Upper lobe of right lung (tissue), 1 donor: Measurements from ENCODE around the gene DGKE. TPM values are rescaled to one million over a fixed set of nuclear protein-coding genes. Genes with fewer than 3 reads are reported as not detected.
A peak's percentile ranks its signal among the peaks of the same experiment; 100 is the strongest.

ENCODE experiments used
- ATAC-seq: fragments of 200-7000 bp; cut with Tn5 transposase; one replicate; pipeline ENCODE4 v1.9.1; 2020; ENCODE audit warnings: mild to moderate bottlenecking, moderate library complexity
- DNase-seq: peaks from one replicate; pipeline ENCODE4 v3.0.0-alpha.2; 2020
- H3K27ac ChIP-seq: fragments of 200-600 bp; one replicate; pipeline ENCODE4 v1.8.0; 2022
- H3K27me3 ChIP-seq: fragments of 200-600 bp; one replicate; pipeline ENCODE4 v1.8.0; 2022; ENCODE audit warnings: mild to moderate bottlenecking
- H3K36me3 ChIP-seq: fragments of 200-600 bp; one replicate; pipeline ENCODE4 v1.8.0; 2022
- H3K4me1 ChIP-seq: fragments of 200-600 bp; one replicate; pipeline ENCODE4 v1.8.0; 2022
- H3K4me3 ChIP-seq: fragments of 200-600 bp; one replicate; pipeline ENCODE4 v1.8.0; 2022; ENCODE audit warnings: mild to moderate bottlenecking
- H3K9me3 ChIP-seq: fragments of 200-600 bp; one replicate; pipeline ENCODE4 v1.8.0; 2022
- intact Hi-C: fragments of 100-400 bp; cut with DNase I; formaldehyde crosslinking; loops from one replicate; pipeline ENCODE4 v1.11.0; 2022
- total RNA-seq: library from RNA; stranded (reverse); fragmentation: NEBNext Ultra II Directional; extraction: Animal tissue kit (Norgen Biotek cat#: 25700); gene quantifications from one replicate; pipeline ENCODE4 v1.2.1, GENCODE V29; 2021
- TF ChIP-seq, protein P1 (sequence below): fragments of 200-600 bp; IDR thresholded peaks from one replicate; pipeline ENCODE4 v1.8.0; 2022; ENCODE audit warnings: antibody characterized with exemption
- donor health status: DM: no; HTN: yes; CAD: no; lungs with severe emphysema.

DGKE gene
- total RNA-seq, 1 donor from 2014 or later, result 10.4 TPM

DNA sequence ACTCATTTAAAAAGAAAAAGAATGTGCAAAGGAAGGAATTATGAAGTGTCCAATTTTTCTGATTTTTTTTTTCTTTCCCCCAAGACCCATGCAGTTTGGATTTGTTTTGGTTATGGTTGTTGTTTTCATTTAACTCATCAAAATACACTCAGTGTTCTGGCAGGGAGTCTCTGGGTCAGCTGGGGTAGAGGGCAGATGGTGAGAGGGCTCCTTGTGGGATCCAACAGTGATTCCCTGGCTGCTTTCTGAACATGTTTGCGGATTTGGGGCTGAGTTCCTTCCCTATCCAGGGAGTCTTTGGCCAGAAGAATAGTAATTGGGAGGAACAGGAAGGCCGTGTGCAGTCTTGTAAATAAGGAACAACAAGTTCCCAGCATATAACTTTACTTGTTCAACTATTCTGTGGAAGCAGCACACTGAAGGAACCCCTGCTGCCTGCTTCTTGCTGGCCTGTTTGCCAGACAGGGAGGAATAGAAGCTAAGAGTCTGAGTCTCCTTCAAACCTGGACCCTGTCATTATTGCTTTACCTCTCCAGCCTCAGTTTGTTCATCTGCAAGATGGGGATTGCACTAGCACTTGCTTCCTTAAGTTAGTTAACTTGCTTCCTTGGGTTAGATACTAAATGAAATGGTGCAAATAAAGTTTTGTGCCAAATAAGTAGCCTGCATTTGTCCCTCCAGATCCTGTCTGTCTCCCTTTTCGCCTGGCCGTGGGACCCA lies 32.3 kb upstream of the DGKE start:
- Histone ChIP-seq H3K36me3 (no peaks in the 10 kb centered on the region), H3K27me3 (no peaks in the 10 kb centered on the region), H3K4me3 (no peak overlapping the region), H3K27ac (no peak overlapping the region), H3K9me3 (no peaks in the 10 kb centered on the region), H3K4me1 (peaks cover 7% of the 10 kb centered on the region)
- TF ChIP-seq, protein P1, sequence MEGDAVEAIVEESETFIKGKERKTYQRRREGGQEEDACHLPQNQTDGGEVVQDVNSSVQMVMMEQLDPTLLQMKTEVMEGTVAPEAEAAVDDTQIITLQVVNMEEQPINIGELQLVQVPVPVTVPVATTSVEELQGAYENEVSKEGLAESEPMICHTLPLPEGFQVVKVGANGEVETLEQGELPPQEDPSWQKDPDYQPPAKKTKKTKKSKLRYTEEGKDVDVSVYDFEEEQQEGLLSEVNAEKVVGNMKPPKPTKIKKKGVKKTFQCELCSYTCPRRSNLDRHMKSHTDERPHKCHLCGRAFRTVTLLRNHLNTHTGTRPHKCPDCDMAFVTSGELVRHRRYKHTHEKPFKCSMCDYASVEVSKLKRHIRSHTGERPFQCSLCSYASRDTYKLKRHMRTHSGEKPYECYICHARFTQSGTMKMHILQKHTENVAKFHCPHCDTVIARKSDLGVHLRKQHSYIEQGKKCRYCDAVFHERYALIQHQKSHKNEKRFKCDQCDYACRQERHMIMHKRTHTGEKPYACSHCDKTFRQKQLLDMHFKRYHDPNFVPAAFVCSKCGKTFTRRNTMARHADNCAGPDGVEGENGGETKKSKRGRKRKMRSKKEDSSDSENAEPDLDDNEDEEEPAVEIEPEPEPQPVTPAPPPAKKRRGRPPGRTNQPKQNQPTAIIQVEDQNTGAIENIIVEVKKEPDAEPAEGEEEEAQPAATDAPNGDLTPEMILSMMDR, result no peak
- peak; percentile 52 for ATAC-seq
- DNase-seq, result no peak
- intact Hi-C loops, result no loop called here

DNA sequence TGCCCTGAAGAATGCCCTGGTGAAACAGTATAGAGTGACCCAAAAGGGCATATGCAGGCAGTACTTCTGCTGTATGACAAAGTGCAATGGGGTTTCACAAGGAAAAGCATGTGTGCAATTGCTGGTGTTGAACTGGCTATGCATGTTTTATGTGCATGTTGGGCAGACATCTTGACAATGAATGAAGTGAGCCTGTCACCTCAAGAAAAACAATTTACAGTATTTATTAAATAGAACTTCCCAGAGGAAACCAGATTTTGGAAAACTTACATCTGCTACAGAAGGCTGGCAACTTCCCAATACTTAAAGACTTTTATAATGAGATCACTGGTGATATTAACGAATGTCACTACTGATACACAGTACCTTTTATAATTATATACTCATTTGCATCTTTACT lies 30.9 kb upstream of the DGKE start:
- H3K36me3 ChIP-seq, result no peaks in the 10 kb centered on the region
- no peak overlapping the region for H3K27ac ChIP-seq
- intact Hi-C loops, result no loop called here
- peaks cover 7% of the 10 kb centered on the region for H3K4me1 ChIP-seq
- TF ChIP-seq, protein P1, result no peak
- no peak for DNase-seq
- no peak overlapping the region for H3K4me3 ChIP-seq
- no peaks in the 10 kb centered on the region for H3K9me3 ChIP-seq
- no peaks in the 10 kb centered on the region for H3K27me3 ChIP-seq
- no peak for ATAC-seq

DNA sequence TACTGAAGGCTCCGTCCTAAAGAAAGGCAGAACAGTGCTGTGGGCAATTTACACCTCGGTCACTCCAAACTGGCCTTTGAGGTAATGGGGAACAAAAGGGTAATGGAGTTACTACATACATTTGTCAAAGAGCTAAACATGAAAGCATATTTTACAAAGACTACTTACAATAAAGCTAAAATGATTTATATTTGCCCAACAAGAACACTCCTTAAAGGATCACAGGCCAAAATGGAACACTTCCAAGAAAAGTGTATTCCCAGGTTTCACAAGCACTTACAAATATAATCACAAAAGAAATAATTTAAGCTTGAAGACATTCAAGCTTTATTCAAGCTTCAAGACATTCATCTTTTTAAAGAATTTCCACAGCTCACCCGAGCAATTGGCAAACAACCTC lies 29.5 kb upstream of the DGKE start:
- intact Hi-C loops, result no loop called here
- no peak for DNase-seq
- Histone ChIP-seq H3K36me3 (no peaks in the 10 kb centered on the region), H3K4me3 (no peak overlapping the region), H3K4me1 (peaks cover 7% of the 10 kb centered on the region), H3K9me3 (no peaks in the 10 kb centered on the region), H3K27ac (no peak overlapping the region), H3K27me3 (no peaks in the 10 kb centered on the region)
- TF ChIP-seq, protein P1, result no peak
- no peak for ATAC-seq

DNA sequence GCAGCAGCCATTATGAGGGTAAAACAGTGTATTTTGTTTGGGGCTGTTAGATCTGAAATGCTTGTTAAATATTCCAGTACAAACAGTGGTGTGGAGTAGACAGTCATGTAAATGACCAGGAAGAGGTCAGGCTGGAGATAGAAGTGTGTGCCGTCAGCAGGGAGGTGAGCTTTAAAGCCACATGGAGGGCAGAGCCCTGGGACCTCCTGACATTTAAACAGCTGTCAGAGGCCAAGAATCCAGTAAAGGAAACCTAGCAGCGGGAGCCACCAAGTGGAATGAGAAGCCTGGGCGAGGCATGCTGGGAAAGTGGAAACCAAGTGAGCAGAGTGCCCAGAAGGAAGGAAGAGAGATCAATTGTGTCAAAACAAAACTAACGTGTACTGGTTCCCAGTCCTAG lies 27.0 kb upstream of the DGKE start:
- Histone ChIP-seq H3K36me3 (no peaks in the 10 kb centered on the region), H3K27me3 (no peaks in the 10 kb centered on the region), H3K27ac (no peak overlapping the region), H3K4me1 (peaks cover 7% of the 10 kb centered on the region), H3K4me3 (no peak overlapping the region), H3K9me3 (no peaks in the 10 kb centered on the region)
- DNase-seq, result no peak
- TF ChIP-seq, protein P1, result no peak
- intact Hi-C loops, result no loop called here
- no peak for ATAC-seq

DNA sequence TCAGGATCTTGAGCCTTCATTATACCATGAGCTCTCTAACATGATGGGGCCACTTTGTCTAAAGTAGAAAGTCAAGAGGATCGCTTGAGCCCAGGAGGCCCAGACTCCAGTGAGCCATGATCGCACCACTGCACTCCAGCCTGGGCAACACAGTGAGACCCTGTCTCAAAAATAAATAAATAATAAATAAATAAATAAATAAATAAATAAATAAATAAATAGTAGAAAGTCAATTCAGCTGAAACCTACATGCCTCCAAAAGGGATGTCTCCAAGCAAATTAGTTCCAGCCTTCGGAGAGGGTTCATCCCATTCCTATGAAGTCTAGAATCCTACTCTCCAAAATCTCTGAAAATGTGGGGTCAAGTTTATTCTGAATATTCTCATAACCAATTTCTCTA lies 26.2 kb upstream of the DGKE start:
- Histone ChIP-seq H3K4me1 (peaks cover 4% of the 10 kb centered on the region), H3K9me3 (no peaks in the 10 kb centered on the region), H3K36me3 (no peaks in the 10 kb centered on the region), H3K27ac (no peak overlapping the region), H3K4me3 (no peak overlapping the region), H3K27me3 (no peaks in the 10 kb centered on the region)
- DNase-seq, result no peak
- TF ChIP-seq, protein P1, result no peak
- no peak for ATAC-seq
- intact Hi-C loops, result no loop called here

DNA sequence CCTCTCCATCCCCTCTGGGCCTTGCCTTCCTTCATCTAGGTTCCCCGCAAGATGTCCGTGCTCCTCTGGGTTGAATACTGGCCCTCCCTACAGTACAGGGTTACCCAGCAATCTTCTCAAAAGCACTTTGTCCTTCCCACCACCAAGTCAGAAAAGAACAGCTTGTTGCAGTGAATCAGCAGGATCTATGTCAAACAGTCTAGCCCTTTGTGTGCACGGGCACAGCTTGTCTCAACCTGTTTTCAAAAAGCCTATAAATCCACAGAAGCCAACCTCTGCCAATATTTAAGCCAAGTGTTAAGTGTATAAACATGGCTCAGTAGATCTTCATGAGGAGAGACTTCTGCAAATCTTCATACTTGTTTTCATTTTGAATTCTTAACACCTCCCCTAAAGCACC lies 25.4 kb upstream of the DGKE start:
- no peaks in the 10 kb centered on the region for H3K9me3 ChIP-seq
- TF ChIP-seq, protein P1, result no peak
- no peaks in the 10 kb centered on the region for H3K4me1 ChIP-seq
- ATAC-seq (no peak), DNase-seq (no peak)
- no peaks in the 10 kb centered on the region for H3K27me3 ChIP-seq
- intact Hi-C loops, result no loop called here
- H3K27ac ChIP-seq, result no peak overlapping the region
- H3K36me3 ChIP-seq, result no peaks in the 10 kb centered on the region
- no peak overlapping the region for H3K4me3 ChIP-seq
